ENCODE results near the gene SYTL4.

SYTL4 gene

DNA sequence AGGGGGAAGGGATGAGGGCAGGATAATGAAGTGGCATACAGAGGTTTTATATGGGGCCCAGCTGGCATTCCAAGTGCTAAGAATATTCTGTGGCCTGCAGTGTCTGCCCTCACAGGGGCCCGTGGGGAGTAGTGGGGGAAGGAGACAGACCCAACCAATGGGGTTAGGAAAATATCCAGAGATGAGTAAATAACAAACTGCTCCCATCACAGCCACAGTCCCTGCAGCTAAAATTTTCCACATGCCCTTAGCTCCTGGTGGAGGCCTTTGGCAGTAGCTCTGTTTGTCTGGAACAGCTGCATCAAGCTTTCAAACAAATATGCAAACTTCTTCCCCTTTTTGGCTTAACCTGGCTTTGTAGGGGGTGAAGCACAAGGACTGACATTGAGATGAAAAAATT, 84.8 kb downstream of the SYTL4 start:
- no peak for DNase-seq

DNA sequence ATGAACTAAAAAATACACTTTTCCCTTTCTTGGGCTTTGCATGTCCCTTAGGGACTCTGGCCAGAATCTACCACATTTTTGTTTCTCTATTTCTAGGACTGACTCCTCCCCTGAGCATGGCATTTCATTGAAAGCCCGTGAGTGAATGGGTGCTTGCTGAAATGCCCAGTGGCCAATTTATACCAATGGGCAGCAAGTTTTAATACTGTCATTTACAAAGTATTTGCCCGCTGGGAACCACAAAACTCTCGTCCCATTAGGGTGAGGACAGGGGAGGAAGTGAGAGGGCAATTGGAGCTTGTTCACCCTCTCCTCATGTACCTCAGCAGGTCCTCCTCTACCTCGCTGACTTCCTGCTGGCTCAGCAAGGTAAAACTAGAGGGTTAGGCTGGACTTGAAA, 86.8 kb downstream of the SYTL4 start:
- no peak for DNase-seq

DNA sequence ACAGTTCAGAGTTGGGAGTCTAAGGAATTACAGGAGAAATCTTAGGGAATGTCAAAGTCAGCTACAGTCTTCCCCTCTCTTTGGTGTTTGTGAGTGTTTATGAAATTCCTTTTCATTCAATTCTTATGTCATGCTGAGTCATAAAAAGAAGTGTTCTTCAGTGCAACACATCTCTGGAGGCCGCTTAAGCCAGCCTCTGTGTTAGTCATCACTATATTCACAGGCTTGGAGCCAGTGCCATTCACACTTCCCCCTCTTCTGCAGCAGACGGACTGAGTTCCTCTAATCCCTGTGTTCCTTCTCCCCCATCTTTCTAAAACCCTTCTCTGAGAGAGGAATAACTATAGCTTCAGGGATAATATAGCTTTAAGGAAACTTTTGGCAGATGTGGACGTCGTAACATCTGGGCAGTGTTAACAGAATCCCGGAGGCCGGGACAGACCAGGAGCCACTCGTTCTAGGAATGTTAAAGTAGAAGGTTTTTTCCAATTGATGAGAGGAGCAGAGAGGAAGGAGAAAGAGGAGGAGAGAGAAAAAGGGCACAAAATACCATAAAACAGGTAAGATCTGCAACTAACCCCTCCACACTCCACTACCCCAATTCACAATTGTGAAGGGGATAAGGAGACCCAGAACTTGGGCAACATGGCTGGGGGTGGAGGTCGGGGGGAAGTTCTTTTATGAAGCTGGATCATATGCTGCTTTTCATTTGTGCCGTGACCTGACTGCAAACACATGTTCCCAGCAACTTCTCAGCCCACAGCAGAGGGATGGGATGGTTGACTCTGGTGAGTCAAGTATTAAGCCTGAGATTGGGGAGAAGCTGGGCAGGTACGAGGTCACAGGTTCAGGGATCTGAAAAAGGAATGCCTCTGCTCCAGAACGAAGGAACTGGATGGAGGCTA, 87.7 kb downstream of the SYTL4 start, which contains the start of gene SRPX2:
Gene SRPX2, plus strand, starts transcription at position 244 of the 905 bp plus-strand sequence. CDS start 2,124 bp downstream, outside the sequence.
- no peak for DNase-seq

DNA sequence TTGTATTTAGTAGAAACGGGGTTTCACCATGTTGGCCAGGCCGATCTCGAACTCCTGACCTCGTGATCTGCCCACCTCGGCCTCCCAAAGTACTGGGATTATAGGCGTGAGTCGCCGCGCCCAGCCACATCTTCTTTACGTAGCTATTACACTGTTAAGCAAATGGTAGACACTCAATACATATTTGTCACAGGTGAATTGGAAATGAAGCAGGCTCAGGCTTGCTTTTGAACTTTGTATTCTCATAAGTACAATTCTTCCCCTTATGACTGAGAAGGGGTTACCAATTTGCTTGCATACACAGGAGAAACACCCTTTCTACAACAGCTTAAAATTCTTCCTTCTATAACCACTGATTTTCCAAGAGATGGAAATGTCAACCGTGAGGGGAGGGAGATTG, 88.7 kb downstream of the SYTL4 start:
- no peak for DNase-seq

DNA sequence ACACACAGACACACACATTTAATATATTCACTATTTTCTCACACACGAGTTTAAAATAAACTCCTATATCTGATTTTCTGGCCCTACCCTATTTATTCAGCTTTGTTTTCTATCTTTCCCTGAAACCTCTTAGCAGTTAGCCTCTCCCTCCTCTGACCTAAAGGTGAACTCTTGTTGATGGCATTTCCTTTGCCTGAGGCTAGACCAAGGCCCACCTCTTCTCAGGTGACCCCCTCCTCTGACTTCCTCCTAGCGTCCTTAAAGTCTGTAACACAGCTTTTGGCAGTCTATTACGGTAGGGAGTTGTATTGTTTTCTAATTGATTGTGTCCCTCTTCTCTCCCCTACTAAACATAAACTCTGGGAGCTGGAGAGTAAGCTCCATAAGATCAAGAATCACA, 89.6 kb downstream of the SYTL4 start:
- no peak for DNase-seq

DNA sequence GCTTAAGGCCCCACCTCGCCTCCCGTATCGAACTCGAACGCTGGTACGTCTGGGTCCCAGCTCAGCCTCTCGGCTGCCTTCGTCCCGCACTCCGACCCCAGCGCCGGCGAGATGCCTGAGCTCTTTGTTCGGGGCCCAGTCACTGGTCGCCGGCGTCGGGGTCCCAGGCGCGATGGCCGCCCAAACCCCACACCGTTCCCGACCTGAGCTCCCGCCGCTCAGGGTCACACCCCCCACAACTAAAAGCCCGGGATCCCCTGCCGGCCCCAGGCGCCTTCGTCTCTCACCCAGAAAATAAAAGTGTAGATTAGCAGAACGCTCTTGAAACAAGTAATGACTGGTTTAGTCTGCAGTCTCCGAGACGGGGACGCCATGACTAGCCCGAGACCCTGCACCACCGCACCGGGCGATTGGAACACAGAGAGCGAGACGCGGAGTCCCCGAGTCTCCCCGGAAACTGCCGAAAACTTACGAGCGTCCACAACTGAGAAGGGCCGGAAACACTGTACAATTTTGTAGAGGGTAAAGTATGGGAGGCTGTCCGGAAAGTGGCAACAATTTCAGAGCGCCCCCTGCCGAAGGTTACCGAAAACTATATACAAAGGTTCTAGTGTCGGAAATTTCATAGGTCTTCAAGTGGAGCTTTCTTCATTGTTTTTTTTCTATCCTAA, 95.5 kb downstream of the SYTL4 start, which contains the start of gene TSPAN6:
Gene TSPAN6, minus strand, starts transcription at position 486 of the 671 bp plus-strand sequence. Its CDS starts 112 bp downstream, at position 374.
- DNase-seq: peak; percentile 78

DNA sequence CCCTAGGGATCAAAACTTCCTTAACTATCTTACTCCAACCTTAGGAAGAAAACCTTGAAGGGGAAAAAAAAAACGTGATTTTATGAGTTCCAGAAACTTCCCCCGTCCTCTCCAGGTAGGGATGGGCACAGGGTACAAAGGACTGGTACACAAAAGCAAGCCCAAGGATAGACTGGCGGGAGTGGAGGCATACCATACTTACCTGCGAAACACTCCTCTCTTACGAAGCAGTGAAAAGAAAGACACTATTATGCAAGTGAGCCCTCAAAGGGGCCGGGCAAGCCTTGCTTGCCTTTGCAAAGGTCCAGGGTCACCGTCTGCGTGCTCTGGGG, 96.0 kb downstream of the SYTL4 start:
- no peak for DNase-seq

DNA sequence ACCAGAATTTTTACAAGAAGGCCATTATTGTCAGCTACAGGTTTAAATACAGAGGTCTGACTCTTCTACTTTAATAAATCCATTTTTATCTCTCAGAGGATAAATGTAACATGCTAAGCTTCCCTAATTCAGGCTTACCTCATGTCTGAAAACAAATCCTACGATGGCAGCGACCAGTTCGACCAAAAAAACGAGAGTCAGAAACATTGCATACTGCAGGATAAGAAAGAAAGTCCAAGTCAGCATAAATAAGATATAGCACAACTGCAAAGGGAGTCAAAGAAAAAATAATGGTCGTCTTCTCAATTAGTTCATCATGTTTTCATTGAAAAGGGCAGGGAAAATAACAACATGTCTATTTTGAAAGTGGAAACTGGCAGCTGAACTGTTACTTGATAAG, 96.9 kb downstream of the SYTL4 start:
- no peak for DNase-seq

DNA sequence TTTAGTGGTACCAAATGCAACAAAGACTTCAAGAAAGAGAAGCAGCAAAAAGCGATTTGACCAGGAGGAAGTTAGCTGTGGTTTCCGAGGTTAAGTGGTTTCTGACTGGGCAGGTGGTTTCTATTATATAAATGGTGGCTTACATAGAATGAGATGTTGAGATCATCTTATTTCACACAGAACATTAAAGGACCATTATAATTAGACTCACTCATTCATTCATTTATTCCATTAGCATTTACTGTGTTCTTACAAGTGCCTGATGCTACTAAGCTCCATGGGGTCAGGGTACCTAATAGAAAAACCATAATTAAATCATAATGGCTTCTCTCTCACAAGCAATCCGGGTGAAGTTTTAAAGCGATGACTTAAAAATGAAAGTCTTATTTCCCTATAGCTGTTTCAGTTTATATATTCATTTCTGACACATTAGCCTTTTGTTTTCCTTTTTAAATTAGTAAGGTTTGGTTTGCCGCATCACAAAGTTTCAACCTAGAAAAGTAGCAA, 105.9 kb downstream of the SYTL4 start:
- DNase-seq: no peak

All from stimulated activated CD4-positive, alpha-beta T cell treated with anti-CD3 and anti-CD28 coated beads, Interleukin-4, amount 100 ng/mL, for 24 hours (primary cell).